AML-193 (cell line): ENCODE data around the gene OR10A4.
"Not testable (repeated sequence)": the region's sequence is repeated elsewhere in the genome, so short reads cannot be mapped to it uniquely, and the experiment has no call there.

Source experiments
- DNase-seq, 2 experiments: peaks; one replicate each; lab custom pipeline; 2025; lab: John Stamatoyannopoulos, UW

Gene OR10A4

DNA sequence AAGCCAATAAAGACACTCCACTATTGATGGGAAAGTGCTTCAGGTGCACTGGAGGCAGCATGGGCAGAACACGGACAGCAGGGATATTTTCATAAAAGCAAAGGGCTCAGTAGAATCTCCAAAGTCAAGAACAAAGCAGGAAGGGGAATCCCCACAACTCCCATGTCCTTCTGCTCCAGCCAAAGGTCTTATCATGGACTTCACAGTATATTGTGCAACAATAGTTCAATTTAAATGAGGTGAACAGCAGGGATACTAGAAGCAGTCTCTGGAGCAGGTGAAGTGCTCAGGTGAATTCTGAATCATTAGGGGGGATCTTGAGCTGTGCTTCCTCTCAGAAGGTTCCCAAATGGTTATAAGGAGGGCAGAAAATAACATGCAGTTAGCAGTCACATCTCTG, 22.5 kb downstream of the OR10A4 start:
- DNase-seq: no peak

DNA sequence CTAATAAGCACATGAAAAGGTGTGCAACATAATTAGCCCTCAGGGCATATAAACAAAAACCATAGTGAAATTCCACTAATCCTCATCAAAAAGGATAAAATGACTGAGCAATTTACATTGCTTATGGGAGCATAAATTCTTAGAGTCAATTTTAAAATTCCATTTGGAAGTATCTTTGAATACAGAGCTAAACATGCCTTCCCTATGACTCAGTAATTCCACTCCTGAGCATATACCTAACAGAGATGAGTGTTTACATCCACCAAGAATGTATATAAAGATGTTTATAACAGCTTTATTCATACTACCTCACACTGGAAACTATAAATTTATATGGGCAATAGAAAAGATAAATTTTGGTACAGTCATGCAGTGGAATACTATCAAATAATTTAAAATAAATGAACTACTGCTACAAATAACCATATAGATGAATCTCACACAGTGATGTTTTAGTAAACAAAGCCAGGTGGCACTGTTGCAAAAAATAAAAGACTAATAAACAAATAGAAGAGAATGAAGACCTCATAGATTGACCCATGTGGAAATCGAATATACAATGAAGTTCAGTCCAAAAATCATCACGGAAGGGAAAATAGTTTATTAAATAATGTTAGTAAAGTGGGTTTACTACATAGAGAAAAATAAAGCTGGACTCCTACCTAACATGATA, 24.0 kb downstream of the OR10A4 start:
- DNase-seq: no peak

DNA sequence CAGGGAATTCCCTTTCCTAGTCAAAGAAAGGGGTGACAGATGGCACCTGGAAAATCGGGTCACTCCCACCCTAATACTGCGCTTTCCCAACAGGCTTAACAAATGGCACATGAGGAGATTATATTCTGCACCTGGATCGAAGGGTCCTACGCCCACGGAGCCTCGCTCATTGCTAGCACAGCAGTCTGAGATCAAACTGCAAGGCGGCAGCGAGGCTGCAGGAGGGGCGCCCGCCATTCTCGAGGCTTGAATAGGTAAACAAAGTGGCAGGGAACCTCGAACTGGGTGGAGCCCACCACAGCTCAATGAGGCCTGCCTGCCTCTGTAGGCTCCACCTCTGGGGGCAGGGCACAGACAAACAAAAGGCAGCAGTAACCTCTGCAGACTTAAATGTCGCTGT, 28.4 kb downstream of the OR10A4 start:
- not testable (repeated sequence) for DNase-seq

- DNase-seq: no peak
Observed at GRCh38 chr11:6911378-6911777, 35.0 kb downstream of the OR10A4 start.

DNA sequence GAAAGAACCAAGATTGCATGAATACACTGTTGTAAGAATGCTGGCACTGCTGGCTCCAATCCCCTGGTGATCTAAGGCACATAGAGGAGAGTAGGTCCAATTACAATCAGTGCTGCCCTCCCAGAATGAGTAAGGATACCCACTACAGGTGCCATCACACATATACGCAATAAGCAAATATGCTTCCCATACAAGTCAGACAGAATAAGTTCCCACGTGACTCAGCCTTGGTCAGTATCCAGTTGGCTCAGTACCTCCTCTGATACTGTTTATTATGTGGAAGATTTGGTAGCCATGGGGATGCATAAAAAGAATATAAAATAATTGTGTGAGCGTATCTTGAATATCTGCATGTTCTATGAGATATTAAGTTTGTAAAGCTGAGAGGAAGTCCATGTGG, 35.5 kb downstream of the OR10A4 start:
- DNase-seq: no peak

DNA sequence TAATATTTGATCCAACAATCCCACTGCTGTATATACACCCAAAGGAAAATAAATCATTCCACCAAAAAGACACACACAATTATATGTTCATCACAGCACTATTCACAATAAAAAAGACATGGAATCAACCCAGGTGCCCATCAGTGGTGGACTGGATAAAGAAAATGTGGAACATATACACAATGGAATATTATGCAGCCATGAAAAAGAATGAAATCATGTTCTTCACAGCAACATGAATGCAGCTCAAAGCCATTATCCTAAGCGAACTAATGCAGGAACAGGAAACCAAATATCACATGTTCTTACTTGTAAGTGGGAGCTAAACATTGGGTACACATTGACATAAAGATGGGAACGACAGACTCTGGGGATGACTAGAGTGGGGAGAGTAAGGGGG, 43.3 kb downstream of the OR10A4 start:
- DNase-seq: no peak

- no peak for DNase-seq
Observed at GRCh38 chr11:6920702-6921101, 44.3 kb downstream of the OR10A4 start, which contains the start of gene OR2D3. Gene OR2D3, plus strand, starts transcription at chr11:6921002. Its CDS starts 0 bp downstream, at chr11:6921002.

DNA sequence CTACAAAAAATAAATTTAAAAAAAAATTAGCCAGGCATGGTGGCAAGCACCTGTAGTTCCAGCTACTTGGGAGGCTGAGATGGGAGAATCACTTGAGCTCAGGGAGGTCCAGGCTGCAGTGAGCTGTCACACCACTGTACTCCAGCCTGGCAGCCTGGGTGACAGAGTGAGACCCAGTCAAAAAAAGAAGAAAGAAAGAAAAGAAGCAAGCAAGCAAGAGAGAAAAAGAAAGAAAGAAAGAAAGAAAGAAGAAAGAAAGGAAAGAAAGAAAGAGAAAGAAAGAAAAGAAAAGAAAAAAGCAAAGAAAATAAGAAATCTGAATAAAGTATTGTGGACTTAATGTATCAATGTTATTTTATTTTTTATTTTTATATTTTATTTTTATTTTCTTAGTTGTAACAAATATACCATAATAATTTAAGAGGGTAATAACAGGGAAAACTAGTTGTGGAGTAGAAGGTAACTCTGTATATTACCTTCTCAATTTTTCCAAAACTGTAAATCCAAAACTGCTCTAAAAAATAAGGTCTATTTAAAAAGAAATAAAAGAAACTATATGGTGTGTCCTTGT, 48.7 kb downstream of the OR10A4 start:
- no peak for DNase-seq

GRCh38 chr11:6925636-6926207, 49.3 kb downstream of the OR10A4 start:
- no peak for DNase-seq

GRCh38 chr11:6926208-6927029, 50.0 kb downstream of the OR10A4 start, which contains the start of gene ZNF215:
Gene ZNF215, plus strand, starts transcription at chr11:6926426. Its CDS starts 5,847 bp downstream, at chr11:6932273.
- no peak for DNase-seq

DNA sequence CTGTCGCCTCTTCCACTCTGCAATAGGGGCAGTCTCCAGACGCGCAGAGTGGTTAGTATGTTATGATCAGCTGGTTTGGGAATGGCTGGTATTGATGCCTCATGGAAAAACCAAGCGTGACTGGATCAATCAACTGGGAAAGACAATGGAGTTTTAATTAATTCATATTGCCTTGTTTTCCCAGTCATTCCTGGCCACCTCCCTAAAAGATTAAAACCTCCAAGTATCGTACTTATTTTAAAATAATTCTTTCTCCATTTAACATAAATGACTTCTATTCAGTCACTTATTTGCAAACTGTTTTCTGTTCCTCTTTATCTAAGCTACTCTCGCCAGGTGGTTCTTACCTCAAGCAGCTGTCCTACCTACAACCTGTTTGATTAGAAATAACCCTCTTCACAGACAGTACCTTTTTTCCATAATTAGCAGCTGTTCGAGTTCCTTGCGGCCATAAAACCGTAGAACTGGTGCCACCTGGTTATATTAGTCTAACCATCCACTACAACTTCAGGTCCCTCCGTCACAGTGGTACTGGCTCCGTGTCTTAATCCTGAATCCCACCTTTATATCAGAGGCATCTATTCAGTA, 50.7 kb downstream of the OR10A4 start:
- DNase-seq: no peak
